GM18907 (cell line): ENCODE measurements around the gene GDPD5.
A peak's percentile ranks its signal among the peaks of the same experiment; 100 is the strongest.

Source experiments
- ATAC-seq: cut with Tn5 transposase; IDR thresholded peaks from one replicate; pipeline ENCODE4 v1.9.1; 2021; ENCODE audit warnings: mild to moderate bottlenecking, moderate library complexity; ENCODE audit not compliant: unreplicated experiment

GDPD5 gene, protein sequence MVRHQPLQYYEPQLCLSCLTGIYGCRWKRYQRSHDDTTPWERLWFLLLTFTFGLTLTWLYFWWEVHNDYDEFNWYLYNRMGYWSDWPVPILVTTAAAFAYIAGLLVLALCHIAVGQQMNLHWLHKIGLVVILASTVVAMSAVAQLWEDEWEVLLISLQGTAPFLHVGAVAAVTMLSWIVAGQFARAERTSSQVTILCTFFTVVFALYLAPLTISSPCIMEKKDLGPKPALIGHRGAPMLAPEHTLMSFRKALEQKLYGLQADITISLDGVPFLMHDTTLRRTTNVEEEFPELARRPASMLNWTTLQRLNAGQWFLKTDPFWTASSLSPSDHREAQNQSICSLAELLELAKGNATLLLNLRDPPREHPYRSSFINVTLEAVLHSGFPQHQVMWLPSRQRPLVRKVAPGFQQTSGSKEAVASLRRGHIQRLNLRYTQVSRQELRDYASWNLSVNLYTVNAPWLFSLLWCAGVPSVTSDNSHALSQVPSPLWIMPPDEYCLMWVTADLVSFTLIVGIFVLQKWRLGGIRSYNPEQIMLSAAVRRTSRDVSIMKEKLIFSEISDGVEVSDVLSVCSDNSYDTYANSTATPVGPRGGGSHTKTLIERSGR

DNA sequence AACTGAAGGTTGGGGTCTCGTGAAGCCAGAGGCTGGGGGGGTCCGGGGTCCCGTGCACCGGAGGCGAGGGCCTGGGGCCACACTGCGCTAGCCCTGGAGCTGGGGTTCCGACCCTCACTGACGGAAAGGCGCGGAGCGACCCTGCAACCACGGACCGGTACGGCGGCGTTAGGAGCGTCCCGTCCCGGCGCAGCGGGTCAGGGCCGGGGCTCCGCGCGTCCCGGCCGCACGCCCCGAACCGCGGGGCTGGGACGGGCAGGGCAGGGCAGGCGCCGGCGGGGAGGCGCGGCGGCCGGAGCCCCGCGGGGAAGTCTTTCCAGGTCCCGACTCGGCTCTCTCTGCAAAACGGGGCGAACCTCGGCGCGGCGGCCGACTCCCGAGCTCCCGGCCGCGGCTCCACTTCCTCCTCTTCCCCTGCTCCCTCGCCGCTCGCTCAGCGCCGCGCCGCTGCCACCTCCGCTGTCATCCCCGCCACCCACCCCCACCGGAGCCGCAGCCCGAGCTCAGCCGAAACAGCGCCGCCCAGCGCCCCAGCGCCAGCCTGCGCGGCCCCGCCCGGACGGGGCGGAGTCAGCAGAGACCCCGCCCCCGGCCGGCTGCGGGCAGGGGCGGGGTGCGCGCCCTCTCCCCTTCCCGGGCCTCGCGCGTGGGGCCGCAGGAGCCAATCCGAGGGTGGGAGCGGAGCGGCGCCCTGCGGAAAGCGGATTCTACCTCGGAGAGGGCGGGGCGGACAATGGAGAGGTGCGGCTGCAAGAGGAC is at the start of gene GDPD5:
TSS of gene GDPD5 (minus strand) at position 509 of the 759 bp plus-strand sequence. CDS start 48,206 bp downstream, outside the sequence.
- ATAC-seq = peak; percentile 70

DNA sequence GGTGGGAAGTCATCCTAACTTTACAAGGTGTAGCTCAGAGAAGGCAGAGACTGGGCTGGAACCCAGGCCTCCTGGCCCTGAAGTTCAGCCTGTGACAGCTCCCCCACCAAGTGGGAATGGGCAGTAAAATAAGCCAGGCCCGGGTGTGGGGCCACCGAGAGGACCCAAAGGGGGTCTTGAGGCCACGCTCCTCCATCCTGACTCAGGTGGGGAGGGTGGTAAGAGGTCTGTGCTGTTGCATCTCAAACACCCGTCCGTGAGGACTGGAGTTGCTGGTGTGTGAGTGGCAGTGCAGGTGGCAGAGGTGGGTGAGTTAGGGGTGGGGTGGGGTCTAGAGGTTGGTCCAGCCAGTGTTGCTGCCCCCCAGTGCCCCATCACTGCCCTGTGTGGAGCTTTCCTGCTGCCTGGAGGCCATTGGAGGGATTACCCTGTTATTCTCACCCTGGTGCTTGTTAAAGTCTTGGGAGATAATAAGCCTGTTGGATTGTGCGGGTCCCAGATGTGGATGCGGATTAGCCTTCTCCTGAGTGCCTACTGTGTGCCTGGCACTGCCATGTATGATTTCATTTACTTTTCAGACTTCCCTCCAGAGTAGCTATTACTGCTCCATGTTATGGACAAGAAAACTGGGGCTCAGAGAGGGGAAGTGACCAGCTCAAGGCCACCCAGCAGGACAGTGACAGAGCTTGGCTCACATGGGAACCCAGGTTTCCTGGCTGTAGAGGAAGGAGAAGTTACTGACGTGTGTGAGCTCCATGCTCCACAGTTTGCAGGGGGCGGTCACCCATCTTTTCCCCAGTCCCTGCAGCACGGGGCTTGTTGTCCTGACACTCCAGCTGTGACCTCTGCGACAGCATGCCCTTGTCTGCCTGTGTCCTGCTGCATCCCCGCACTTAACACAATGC is 49.2 kb upstream of the GDPD5 start:
- ATAC-seq = no peak

DNA sequence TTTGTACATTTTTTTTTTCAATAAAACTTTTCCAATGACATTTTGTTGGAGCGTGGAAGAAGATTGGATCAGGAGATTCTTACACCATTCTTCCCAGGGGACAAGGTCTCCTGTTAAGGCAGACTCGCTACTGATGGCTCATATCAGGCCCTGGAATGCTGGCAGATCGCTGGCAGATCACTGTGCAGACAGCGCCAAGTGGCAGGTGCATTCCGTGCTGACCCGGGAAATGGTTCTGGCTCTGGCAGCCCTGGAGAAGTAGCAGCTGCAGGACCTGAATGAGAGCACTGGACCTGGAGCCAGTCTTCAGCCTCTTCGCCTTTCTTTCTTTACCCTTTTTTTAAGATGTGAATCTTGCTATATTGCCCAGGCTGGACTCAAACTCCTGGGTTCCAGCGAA is 47.0 kb upstream of the GDPD5 start:
- ATAC-seq = no peak

DNA sequence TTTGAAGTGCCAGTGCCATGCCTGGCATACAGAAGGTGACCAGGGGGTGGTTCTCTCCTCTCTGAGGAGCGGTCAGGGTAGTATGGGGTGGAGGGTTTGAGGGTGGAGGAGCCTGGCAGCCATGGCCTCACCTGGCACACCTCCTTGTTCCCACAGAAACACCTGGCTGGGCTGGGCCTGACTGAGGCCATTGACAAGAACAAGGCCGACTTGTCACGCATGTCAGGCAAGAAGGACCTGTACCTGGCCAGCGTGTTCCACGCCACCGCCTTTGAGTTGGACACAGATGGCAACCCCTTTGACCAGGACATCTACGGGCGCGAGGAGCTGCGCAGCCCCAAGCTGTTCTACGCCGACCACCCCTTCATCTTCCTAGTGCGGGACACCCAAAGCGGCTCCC is 45.9 kb upstream of the GDPD5 start:
- ATAC-seq = no peak

DNA sequence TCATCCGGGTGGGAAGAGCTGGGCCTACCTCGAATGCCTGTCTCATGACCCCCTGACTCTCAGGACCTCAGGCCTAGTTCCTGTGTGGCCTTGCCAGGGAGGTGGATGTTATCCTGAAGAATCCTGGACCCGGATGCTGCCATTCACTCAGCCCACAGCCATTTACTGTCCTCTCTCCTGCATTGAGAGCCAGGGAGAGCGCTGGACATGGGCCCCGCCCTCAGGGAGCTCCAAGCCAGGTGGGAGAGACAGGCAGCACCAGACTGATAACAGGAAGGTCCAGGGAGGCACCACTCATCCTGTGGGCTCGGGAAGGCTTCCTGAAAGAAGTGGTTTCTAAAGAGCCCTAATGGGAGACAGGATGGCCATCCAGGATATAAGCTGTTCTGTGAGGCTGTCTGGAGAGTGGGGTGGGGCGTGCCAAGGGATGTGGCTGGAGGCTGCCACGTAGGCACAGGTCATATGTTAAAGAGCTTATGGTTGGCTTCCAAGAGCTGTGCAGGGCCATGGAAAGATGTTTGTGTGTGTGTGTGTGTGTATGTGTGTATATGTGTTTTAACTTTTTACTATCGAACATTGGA is 44.9 kb upstream of the GDPD5 start:
- ATAC-seq = no peak

DNA sequence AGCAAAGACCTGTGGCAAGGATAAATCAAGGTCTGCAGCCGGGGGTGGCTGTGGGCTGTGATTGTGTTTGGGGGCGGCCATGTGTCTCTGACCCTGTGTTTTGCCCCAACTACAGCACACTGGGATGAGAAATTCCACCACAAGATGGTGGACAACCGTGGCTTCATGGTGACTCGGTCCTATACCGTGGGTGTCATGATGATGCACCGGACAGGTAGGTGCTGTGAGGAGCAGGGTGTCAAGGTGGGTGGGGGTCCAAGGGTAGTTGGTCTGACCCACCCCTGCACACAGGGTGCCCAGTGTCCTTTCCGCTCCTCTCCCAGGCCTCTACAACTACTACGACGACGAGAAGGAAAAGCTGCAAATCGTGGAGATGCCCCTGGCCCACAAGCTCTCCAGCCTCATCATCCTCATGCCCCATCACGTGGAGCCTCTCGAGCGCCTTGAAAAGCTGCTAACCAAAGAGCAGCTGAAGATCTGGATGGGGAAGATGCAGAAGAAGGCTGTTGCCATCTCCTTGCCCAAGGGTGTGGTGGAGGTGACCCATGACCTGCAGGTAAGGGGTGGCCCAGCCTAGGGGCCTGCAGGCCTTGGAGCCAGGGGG is 43.0 kb upstream of the GDPD5 start:
- no peak for ATAC-seq

DNA sequence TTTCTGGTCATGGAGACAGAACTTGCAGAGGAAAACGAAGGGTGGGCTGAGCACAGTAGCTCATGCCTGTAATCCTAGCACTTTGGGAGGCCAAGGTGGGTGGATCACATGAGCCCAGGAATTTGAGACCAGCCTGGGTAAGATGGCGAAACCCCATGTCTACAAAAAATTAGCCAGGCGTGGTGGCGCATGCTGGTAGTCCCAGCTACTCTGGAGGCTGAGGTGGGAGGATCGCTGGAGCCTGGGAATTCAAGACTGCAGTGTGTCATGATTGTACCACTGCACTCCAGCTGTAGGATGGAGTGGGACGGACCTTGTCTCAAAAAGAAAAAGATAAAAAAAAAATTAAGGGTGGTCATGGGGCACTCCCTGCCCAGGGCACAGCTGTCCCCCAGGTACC is 42.2 kb upstream of the GDPD5 start:
- no peak for ATAC-seq

DNA sequence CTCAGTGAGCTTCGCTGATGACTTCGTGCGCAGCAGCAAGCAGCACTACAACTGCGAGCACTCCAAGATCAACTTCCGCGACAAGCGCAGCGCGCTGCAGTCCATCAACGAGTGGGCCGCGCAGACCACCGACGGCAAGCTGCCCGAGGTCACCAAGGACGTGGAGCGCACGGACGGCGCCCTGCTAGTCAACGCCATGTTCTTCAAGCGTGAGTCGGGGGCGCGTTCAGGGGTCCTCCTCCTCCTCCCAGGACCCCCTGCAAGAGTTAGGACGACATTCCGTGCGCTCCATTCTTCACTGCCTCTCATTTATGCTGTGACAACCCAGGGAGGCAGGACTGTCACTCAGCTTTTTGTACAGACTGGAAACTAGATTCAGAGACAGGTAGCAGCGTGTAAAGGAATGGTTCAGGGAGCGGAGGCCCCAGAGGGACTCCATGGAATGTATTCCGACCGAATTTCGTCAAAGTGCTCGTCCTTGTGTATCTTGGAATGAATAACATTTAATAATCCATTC is 41.1 kb upstream of the GDPD5 start:
- ATAC-seq = no peak

DNA sequence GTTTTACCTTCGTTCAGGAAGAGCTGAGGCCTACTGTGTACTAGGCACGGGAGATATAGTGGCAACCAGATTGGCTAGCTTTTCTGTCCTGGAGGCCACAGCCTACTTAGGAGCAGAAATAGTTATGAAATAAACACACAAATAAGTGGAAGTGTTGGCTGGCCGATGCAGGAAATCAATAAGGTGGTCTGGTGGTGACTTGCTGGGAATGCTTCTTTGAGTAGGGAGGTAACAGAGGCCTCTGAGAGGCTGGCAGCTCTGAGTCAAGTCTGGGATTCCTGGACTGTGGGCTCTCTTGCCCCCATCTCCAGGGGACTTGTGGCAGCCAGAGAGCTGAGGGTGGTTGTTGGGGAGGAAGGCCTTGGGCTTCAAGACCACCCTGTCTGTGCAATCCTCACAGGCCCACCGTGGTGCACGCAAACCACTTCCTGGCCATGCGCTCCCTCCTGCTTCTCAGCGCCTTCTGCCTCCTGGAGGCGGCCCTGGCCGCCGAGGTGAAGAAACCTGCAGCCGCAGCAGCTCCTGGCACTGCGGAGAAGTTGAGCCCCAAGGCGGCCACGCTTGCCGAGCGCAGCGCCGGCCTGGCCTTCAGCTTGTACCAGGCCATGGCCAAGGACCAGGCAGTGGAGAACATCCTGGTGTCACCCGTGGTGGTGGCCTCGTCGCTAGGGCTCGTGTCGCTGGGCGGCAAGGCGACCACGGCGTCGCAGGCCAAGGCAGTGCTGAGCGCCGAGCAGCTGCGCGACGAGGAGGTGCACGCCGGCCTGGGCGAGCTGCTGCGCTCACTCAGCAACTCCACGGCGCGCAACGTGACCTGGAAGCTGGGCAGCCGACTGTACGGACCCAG is 40.4 kb upstream of the GDPD5 start:
- no peak for ATAC-seq

DNA sequence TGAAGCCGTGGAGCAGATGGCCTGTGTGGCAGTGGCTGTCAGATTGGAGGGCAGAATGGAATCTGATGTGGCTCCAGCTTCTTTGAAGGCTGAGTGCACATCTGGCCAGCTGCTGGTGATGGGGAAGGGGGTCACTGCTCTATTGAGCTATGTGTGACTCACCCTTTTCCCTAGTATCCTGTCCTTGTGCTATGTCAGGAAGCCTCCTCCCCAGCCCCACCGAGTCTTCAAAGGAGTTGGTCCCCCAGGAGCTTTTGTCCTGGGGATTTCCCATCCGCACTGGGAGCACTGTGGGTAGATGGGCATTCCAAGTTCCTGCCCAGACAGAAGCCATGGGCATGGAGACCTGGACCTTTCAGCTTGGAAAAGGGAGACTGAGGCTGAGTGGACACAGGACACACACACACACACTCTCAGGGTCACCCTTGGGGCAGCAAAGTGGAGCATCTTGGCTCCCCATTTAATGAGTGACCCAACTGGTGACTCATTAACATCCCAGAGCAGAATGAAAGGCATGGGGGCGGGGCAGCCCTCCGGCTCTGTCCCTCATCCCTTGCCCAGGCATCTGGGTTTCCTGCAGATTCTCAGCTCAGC is 39.6 kb upstream of the GDPD5 start:
- ATAC-seq = no peak

DNA sequence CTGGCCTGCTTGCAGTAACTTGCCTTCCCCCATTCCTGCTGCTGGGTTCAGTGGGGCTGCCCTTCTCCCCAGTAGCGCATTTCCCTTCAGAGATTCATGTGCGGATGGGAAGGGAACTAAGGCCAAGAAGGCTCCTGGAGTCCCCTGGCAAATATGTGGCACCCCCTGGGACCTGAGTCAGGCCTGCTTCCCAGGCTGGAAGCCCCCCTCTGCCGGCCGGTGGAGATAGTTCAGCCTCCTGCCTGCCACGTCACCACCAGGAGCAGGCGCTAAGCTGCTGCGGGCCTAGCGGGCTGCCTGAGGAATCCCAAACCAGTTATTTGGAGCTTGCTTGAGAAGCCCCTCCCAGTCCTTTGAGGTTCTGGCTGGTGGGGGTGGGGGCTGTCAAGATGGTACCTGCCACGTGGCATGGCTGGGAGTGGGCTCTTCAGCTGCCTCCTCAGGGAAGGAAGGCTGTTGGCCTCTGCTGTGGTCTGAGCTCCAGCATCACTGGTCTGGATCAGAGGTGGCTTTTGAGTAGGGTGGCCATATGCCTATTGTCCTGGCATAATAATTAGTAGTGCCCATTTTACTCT is 38.3 kb upstream of the GDPD5 start:
- ATAC-seq = no peak

DNA sequence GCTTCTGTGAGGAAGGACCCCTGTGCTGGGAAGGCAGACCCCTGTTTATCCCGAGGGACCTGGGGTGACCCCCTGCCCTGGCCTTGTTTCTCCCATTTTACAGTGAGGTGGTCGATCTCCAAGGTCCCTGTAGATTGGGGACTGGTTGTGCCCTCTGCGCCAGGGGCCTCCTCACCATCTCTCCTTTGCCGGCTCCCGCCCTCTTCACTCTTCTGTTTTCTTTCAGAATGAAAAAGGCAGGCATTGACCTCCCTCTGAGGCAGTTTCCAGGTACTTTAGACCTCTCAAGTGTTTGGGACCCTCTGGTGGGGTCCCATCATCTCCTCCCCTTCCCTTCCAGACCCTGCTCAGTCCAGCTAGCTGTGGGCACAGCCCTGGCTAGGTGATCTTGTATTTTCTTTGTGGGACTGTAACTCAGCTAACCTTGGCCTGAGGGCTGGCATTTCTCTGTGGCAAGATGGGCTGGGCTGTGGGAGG is 37.8 kb upstream of the GDPD5 start:
- no peak for ATAC-seq

DNA sequence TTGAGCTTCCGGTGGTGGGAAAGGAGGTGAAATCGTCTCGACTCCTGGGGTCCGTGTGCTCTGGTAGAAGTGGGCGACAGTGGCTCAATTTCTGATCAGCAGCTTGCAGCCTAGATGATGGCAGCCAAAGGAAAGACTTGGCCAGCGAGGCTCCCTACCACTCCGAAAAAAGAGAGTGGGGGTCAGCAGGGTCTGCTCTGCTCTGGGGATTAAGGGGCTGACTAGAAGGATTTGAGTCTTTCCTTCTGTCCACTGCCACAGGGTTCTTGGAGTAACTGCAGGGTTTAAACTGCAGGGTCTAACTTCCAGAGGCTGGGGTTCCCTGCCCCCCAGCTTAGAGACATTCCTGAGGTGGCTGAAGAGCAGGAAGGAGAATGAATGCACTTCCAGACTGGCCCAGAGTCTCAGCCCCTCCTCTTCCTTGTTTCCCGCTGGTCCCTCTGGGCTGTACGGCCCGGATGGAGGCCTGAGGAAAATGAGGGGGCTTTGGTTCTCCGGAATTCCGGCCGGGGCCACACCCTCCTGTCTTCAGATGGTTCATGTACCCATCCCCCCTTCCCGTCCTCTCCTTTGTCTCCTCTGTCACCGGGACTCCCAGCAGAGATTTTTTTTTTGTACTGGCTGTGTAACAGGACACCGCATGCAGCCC is 37.2 kb upstream of the GDPD5 start:
- ATAC-seq = no peak

DNA sequence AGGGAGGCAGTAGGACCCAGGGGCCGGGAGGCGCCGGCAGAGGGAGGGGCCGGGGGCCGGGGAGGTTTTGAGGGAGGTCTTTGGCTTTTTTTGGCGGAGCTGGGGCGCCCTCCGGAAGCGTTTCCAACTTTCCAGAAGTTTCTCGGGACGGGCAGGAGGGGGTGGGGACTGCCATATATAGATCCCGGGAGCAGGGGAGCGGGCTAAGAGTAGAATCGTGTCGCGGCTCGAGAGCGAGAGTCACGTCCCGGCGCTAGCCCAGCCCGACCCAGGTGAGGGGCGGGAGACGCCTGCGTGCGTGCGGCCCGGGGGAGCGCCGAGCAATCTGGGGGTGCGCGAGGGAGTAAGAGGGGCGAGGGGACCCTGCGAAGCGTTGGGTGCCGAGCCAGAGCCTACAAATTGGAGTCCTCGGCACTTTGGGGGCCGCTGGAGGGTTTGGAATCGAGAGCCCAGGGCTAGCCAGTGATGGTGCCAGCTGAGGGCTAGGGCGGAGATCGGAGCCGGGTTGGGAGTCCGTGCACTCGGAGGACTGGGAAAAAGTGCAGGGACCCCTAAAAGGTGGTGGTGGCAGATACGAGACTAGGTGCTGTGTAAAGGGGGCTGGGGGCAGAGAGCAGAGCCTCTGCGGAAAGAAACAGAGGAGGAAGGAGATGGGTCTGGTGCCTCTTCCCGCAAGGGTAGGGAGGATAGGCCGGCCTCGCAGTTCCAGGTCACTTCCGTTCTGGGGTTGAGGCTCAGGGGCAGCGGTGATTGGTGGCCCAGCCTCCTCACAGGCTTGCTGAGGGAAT is 36.5 kb upstream of the GDPD5 start, which contains the start of gene SERPINH1:
TSS of gene SERPINH1 (plus strand) at position 206 of the 788 bp plus-strand sequence. CDS start 4,097 bp downstream, outside the sequence.
- peak; percentile 79 for ATAC-seq

DNA sequence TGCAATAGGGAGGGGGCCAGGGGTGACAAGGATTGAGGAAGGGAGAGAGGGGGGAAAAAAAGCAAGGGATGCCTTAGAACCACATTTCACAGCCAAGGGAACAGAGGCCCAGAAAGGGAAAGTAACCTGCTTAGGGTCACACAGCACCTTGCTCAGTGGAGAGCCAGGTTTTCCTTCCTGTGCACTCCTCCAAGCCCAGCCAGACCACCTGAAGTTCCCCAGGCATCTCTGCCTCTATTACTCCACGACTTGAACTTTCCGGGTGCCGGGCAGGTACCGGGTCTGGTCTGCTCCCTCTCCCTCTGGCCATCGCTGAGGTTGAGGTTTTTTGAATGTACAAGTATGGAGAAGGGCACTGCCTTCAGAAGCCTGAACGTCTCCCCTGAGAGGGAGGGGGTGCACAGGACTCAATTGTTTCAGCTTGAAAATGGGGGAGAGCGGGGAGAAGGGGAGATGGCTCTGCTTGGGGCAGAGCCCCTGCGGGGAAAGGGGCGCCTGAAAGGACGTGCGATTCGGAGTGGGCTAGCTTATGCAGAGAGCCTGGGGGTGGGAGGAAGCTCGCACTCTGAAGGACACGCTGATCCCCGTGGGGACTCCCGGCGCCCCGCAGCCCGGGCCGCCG is 35.8 kb upstream of the GDPD5 start:
- no peak for ATAC-seq

DNA sequence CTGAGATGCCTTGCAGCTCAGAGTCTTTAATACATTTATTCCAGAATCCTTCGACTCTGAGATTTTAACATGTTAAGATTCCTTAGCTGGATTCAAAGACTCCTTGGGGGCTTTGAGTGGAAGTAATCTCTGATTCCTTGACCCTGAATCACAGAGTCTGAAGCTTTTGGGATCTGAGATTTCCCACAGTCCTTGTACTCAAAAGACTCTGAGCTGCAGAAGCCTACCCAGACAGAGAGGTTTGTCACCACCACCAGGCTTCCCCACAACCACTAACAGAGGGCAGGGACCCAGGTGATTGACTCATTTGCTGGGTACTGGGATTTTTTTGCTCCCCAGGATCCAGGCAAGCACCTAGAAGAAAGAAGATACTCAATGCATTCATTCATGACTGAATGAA is 34.9 kb upstream of the GDPD5 start:
- no peak for ATAC-seq
